Endodermal cell (in vitro differentiated cells): ENCODE results near the gene DCUN1D1. TPM values are rescaled to one million over a fixed set of nuclear protein-coding genes. Genes with fewer than 3 reads are reported as not detected.

Source experiments
- DNase-seq: peaks from one replicate; pipeline ENCODE4 v3.0.0-alpha.2; 2017
- H3K27ac ChIP-seq: 2 replicates; pipeline ENCODE4 v1.5.1; 2013; ENCODE audit warnings: mild to moderate bottlenecking, low read depth, low read length, moderate library complexity
- H3K27me3 ChIP-seq: 2 replicates; pipeline ENCODE4 v1.6.1; 2013; ENCODE audit warnings: mild to moderate bottlenecking, low read length, moderate library complexity; ENCODE audit not compliant: insufficient read depth, control insufficient read depth, poor library complexity, severe bottlenecking
- H3K36me3 ChIP-seq: 2 replicates; pipeline ENCODE4 v1.7.0; 2013; ENCODE audit warnings: mild to moderate bottlenecking, low read length, moderate library complexity; ENCODE audit not compliant: control insufficient read depth, insufficient read depth
- H3K4me1 ChIP-seq: one replicate; pipeline ENCODE4 v1.7.0; 2013; ENCODE audit warnings: low read length; ENCODE audit not compliant: control insufficient read depth, insufficient read depth
- H3K4me3 ChIP-seq: 2 replicates; pipeline ENCODE4 v1.5.1; 2013; ENCODE audit warnings: mild to moderate bottlenecking, low read length, moderate library complexity
- H3K9ac ChIP-seq: 2 replicates; pipeline ENCODE4 v1.6.1; 2013; ENCODE audit warnings: mild to moderate bottlenecking, low read length, moderate library complexity; ENCODE audit not compliant: poor library complexity, severe bottlenecking; ENCODE audit errors: extremely low read depth
- H3K9me3 ChIP-seq: 2 replicates; pipeline ENCODE4 v1.6.1; 2013; ENCODE audit warnings: mild to moderate bottlenecking, low read length, moderate library complexity; ENCODE audit not compliant: control insufficient read depth
- H3K27ac Mint-ChIP-seq: 2 replicates; pipeline ENCODE4 v1.8.0; 2020; ENCODE audit warnings: mixed read lengths
- H3K27me3 Mint-ChIP-seq: 2 replicates; pipeline ENCODE4 v1.8.0; 2021; ENCODE audit warnings: mild to moderate bottlenecking, mixed read lengths; ENCODE audit not compliant: insufficient read depth
- H3K36me3 Mint-ChIP-seq: 2 replicates; pipeline ENCODE4 v1.8.0; 2020; ENCODE audit warnings: low read depth, mixed read lengths
- H3K4me1 Mint-ChIP-seq: 2 replicates; pipeline ENCODE4 v1.8.0; 2020; ENCODE audit warnings: mixed read lengths
- H3K4me3 Mint-ChIP-seq: 2 replicates; pipeline ENCODE4 v1.8.0; 2020; ENCODE audit warnings: mild to moderate bottlenecking, moderate library complexity, mixed read lengths
- H3K9me3 Mint-ChIP-seq: 2 replicates; pipeline ENCODE4 v1.8.0; 2020; ENCODE audit warnings: mild to moderate bottlenecking, mixed read lengths
- WGBS, 2 experiments: methylation state at CpG; one replicate each; pipeline versions ENCODE4 v1.1.5 to v1.1.7; 2013; ENCODE audit warnings: missing lambda C conversion rate in 2 of 2, mixed read lengths in 1 of 2; ENCODE audit not compliant: insufficient coverage in 1 of 2, insufficient read length in 1 of 2; 5-methylcytosine and 5-hydroxymethylcytosine counted together
- total RNA-seq, 2 donors: library from RNA; stranded (reverse); fragmentation: NEBNext Ultra II Directional in 1 of 2; extraction: Animal tissue kit (Norgen Biotek cat#: 25700) in 1 of 2; gene quantifications; 2 replicates in 1 of 2; 3 replicates in 1 of 2; pipeline ENCODE4 v1.2.1, GENCODE V29; 2021
- TF ChIP-seq, protein P1 (sequence below): fragments of 200-600 bp; sonication (generic); conservative IDR thresholded peaks from 2 replicates; pipeline ENCODE4 v1.5.0; 2021; ENCODE audit warnings: antibody characterized with exemption, mild to moderate bottlenecking

DCUN1D1 gene
- total RNA-seq, 2 donors from 2014 or later = 59.6 to 65.6 TPM

DNA sequence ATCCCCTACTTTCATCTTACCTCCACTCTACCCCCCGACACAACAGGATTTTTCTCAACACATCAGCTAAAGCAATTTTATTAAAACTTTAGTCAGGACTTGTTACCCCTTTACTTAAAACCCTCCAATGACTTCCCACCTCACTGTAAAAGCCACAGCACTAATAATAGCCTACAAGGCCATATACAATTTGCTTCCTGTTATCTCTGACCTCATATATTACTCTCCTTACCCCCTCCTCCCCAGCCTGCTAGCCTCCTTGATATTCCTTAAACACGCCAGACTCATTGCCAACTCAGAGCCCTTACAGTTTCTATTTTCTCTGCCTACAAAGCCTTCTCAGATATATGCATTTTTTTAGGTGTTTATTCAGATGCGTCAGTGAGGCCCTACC, 54.4 kb downstream of the DCUN1D1 start:
- H3K9me3 ChIP-seq = peaks cover 7% of the 10 kb centered on the region
- H3K27ac ChIP-seq = no peak overlapping the region
- Mint-ChIP-seq H3K4me3 (no peak overlapping the region), H3K27me3 (no peaks in the 10 kb centered on the region), H3K4me1 (peaks cover under 1% of the 10 kb centered on the region), H3K9me3 (no peaks in the 10 kb centered on the region), H3K36me3 (peaks cover 35% of the 10 kb centered on the region), H3K27ac (no peak overlapping the region)
- WGBS, 2 experiments = 92 to 100% methylated on average over 2 to 3 of the region's 3 CpGs
- no peak for DNase-seq
- TF ChIP-seq, protein P1, sequence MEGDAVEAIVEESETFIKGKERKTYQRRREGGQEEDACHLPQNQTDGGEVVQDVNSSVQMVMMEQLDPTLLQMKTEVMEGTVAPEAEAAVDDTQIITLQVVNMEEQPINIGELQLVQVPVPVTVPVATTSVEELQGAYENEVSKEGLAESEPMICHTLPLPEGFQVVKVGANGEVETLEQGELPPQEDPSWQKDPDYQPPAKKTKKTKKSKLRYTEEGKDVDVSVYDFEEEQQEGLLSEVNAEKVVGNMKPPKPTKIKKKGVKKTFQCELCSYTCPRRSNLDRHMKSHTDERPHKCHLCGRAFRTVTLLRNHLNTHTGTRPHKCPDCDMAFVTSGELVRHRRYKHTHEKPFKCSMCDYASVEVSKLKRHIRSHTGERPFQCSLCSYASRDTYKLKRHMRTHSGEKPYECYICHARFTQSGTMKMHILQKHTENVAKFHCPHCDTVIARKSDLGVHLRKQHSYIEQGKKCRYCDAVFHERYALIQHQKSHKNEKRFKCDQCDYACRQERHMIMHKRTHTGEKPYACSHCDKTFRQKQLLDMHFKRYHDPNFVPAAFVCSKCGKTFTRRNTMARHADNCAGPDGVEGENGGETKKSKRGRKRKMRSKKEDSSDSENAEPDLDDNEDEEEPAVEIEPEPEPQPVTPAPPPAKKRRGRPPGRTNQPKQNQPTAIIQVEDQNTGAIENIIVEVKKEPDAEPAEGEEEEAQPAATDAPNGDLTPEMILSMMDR = no peak
- H3K36me3 ChIP-seq = no peaks in the 10 kb centered on the region
- H3K4me1 ChIP-seq = no peaks in the 10 kb centered on the region
- no peak overlapping the region for H3K4me3 ChIP-seq
- H3K27me3 ChIP-seq = no peaks in the 10 kb centered on the region
- no peak overlapping the region for H3K9ac ChIP-seq

DNA sequence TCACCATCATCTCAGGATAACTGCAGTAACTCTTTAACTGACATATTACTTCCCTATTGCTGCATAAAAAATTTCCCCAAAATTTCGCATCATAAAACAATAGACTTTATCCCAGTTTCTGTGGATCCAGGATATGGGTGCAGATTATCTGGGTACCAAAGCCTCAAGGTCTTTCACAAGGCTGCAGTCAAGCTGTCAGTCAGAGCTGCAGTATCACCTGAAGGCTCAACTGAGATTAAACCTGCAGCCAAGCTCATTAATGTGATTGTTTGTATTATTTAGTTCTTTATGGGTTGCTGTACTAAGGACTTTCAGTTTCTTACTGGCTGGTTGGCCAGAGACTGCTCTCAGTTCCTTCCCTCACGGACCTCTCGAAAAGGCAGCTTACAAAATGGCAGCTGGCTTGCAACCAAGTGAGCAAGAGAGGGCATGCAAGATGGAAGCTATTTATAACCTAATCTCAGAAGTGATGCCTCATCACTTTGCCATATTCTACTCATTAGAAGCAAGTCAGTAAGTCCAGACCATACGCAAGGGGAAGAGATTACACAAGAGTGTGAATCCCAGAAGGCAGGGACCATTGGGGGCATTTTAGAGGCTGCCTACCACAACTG, 54.9 kb downstream of the DCUN1D1 start:
- peaks cover 34% of the 10 kb centered on the region for H3K36me3 Mint-ChIP-seq
- Histone ChIP-seq H3K9ac (no peak overlapping the region), H3K36me3 (no peaks in the 10 kb centered on the region), H3K4me3 (no peak overlapping the region), H3K9me3 (peaks cover 7% of the 10 kb centered on the region), H3K4me1 (peaks cover 2% of the 10 kb centered on the region), H3K27me3 (no peaks in the 10 kb centered on the region), H3K27ac (no peak overlapping the region)
- WGBS, 2 experiments = 92 to 100% methylated on average over 2 to 4 of the region's 4 CpGs
- H3K9me3 Mint-ChIP-seq = no peaks in the 10 kb centered on the region
- DNase-seq = no peak
- TF ChIP-seq, protein P1 = no peak
- H3K4me3 Mint-ChIP-seq = no peak overlapping the region
- no peaks in the 10 kb centered on the region for H3K27me3 Mint-ChIP-seq
- H3K4me1 Mint-ChIP-seq = peaks cover 6% of the 10 kb centered on the region
- H3K27ac Mint-ChIP-seq = no peak overlapping the region

DNA sequence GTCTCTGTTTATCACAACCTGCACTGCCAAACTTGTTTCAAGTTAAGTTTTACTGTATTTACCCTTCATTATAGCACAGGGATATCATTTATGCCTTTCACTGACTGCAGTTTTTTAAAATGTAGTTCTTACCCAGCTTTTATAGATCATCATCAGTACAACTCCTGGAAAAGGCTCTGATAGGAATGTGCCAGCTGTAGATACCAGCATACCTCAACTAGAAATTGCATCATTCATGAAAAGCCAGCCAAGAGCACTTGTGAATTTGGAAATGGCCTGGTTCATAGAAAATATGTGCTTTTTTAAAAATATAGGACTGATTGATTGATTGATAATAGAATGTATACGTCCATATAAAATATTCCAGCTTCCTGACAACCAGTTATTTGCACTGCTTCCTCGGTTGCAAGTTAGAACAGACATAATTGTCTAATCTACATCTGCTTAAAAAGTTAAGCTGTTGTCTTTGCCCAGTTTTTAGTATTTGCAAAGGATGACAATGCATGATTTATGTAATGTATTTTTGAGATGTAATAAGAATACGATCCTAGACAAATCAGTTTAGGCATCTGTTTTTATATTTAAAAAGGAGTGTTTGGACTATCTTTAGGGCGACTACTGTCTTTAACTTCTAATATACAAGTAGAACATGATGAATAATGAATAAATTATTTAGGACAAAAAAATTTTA, 58.5 kb downstream of the DCUN1D1 start:
- no peak for DNase-seq
- Mint-ChIP-seq H3K4me3 (no peak overlapping the region), H3K27me3 (no peaks in the 10 kb centered on the region), H3K27ac (no peak overlapping the region), H3K36me3 (peaks cover 20% of the 10 kb centered on the region), H3K9me3 (no peaks in the 10 kb centered on the region), H3K4me1 (peaks cover 7% of the 10 kb centered on the region)
- H3K9me3 ChIP-seq = peaks cover 7% of the 10 kb centered on the region
- TF ChIP-seq, protein P1 = no peak
- H3K4me3 ChIP-seq = no peak overlapping the region
- peaks cover 9% of the 10 kb centered on the region for H3K4me1 ChIP-seq
- 95 to 100% methylated on average over 1 to 3 of the region's 4 CpGs for WGBS, 2 experiments
- H3K9ac ChIP-seq = no peak overlapping the region
- H3K27ac ChIP-seq = no peak overlapping the region
- no peaks in the 10 kb centered on the region for H3K27me3 ChIP-seq
- H3K36me3 ChIP-seq = no peaks in the 10 kb centered on the region
